ENCODE results near the gene TMEM220.

GRCh38 chr17:10735251-10735650, 5.4 kb upstream of the TMEM220 start:
- TF ChIP-seq ZFP3 (CRISPR knock-in tag; IDR thresholded peaks at IDR 0.05) (no peak), TOX (CRISPR knock-in tag; IDR thresholded peaks at IDR 0.05; ENCODE audit: borderline replicate concordance) (no peak), BACH2 (CRISPR knock-in tag; IDR thresholded peaks at IDR 0.05; ENCODE audit: borderline replicate concordance) (no peak), ZFP30 (CRISPR knock-in tag; IDR thresholded peaks at IDR 0.05) (no peak)

All from SK-N-SH treated with all-trans-retinoic acid at 6 μM for 48 hours (cell line).